ENCODE results near the gene TNKS2.
"Not testable (repeated sequence)": the region's sequence is repeated elsewhere in the genome, so short reads cannot be mapped to it uniquely, and the experiment has no call there.

The TNKS2 gene

GRCh38 chr10:91797874-91798648 is at the start of gene TNKS2:
TSS of gene TNKS2 (plus strand) at chr10:91798426. CDS start at chr10:91798691, 265 bp downstream.
- peak; percentile 90 for DNase-seq (ENCODE audit: low spot score)

GRCh38 chr10:91749592-91749991 is 48.6 kb upstream of the TNKS2 start:
- DNase-seq (ENCODE audit: low spot score): not testable (repeated sequence)

- no peak for DNase-seq (ENCODE audit: low spot score)
These were observed 41.9 kb upstream of the TNKS2 start for GRCh38 chr10:91756286-91756685.

GRCh38 chr10:91758303-91759146 is 39.7 kb upstream of the TNKS2 start:
- peak; percentile 64 for DNase-seq (ENCODE audit: low spot score)

GRCh38 chr10:91759581-91759986 is 38.6 kb upstream of the TNKS2 start:
- DNase-seq (ENCODE audit: low spot score): no peak

- DNase-seq (ENCODE audit: low spot score): no peak
These were observed 36.5 kb upstream of the TNKS2 start for GRCh38 chr10:91761721-91762120.

GRCh38 chr10:91762878-91763277 is 35.3 kb upstream of the TNKS2 start:
- DNase-seq (ENCODE audit: low spot score): no peak

GRCh38 chr10:91766676-91767075 is 31.6 kb upstream of the TNKS2 start:
- no peak for DNase-seq (ENCODE audit: low spot score)

- DNase-seq (ENCODE audit: low spot score): no peak
These were observed 30.1 kb upstream of the TNKS2 start for GRCh38 chr10:91768123-91768522.

GRCh38 chr10:91771907-91772306 is 26.3 kb upstream of the TNKS2 start:
- no peak for DNase-seq (ENCODE audit: low spot score)

- no peak for DNase-seq (ENCODE audit: low spot score)
These were observed 25.8 kb upstream of the TNKS2 start for GRCh38 chr10:91772461-91772860.

GRCh38 chr10:91772869-91773268 is 25.4 kb upstream of the TNKS2 start:
- DNase-seq (ENCODE audit: low spot score): no peak

- no peak for DNase-seq (ENCODE audit: low spot score)
These were observed 23.7 kb upstream of the TNKS2 start for GRCh38 chr10:91774571-91774970.

GRCh38 chr10:91775731-91776130 is 22.5 kb upstream of the TNKS2 start:
- DNase-seq (ENCODE audit: low spot score): no peak

- no peak for DNase-seq (ENCODE audit: low spot score)
These were observed 22.0 kb upstream of the TNKS2 start for GRCh38 chr10:91776266-91776665.

GRCh38 chr10:91778485-91778884 is 19.7 kb upstream of the TNKS2 start:
- DNase-seq (ENCODE audit: low spot score): no peak

- DNase-seq (ENCODE audit: low spot score): no peak
These were observed 19.1 kb upstream of the TNKS2 start for GRCh38 chr10:91779011-91779605.

GRCh38 chr10:91782539-91782938 is 15.7 kb upstream of the TNKS2 start:
- DNase-seq (ENCODE audit: low spot score): no peak

- no peak for DNase-seq (ENCODE audit: low spot score)
These were observed 12.4 kb upstream of the TNKS2 start for GRCh38 chr10:91785830-91786229.

- no peak for DNase-seq (ENCODE audit: low spot score)
These were observed 11.0 kb upstream of the TNKS2 start for GRCh38 chr10:91787258-91787657.

- DNase-seq (ENCODE audit: low spot score): no peak
These were observed 10.4 kb upstream of the TNKS2 start for GRCh38 chr10:91787810-91788209.

GRCh38 chr10:91788527-91788926 is 9.7 kb upstream of the TNKS2 start:
- DNase-seq (ENCODE audit: low spot score): no peak

Data from CD4-positive, alpha-beta T cell treated with Interleukin-2 at 100 ng/mL for 4 hours (primary cell).